Adrenal gland (tissue), 12 donors: ENCODE results near the gene ANKDD1A. TPM values are rescaled to one million over a fixed set of nuclear protein-coding genes. Genes with fewer than 3 reads are reported as not detected.

ENCODE experiments used
- DNase-seq, 7 donors: peaks; one replicate each; pipeline ENCODE4 v3.0.0-alpha.2; 2019 to 2020
- H3K27ac ChIP-seq, 5 donors: fragments of 200-600 bp; sonication (generic) in 4 of 5; 1 replicate in 3 of 5; 2 replicates in 2 of 5; pipeline versions ENCODE4 v1.5.1 to v1.8.0; 2016 to 2020; ENCODE audit warnings: mild to moderate bottlenecking in 1 of 5
- H3K27me3 ChIP-seq: fragments of 200-600 bp; 2 replicates; pipeline ENCODE4 v1.8.0; 2021
- H3K36me3 ChIP-seq, 2 donors: fragments of 200-600 bp; replicated peaks in 1 of 2; 1 replicate in 1 of 2; 2 replicates in 1 of 2; pipeline versions ENCODE4 v1.5.1 to v1.8.0; 2018 to 2022
- H3K4me1 ChIP-seq, 2 donors: fragments of 200-600 bp; replicated peaks in 1 of 2; 1 replicate in 1 of 2; 2 replicates in 1 of 2; pipeline versions ENCODE4 v1.5.1 to v1.8.0; 2018 to 2021
- H3K4me3 ChIP-seq, 4 donors: fragments of 200-600 bp; sonication (generic) in 3 of 4; one replicate each; pipeline ENCODE4 v1.5.1; 2016 to 2018
- H3K9me3 ChIP-seq, 3 donors: fragments of 200-600 bp; sonication (generic) in 1 of 3; replicated peaks in 1 of 3; 1 replicate in 2 of 3; 2 replicates in 1 of 3; pipeline versions ENCODE4 v1.5.1 to v1.8.0; 2016 to 2021
- CTCF ChIP-seq, 6 experiments: fragments of 450-650 bp in 4 of 6; fragments of 200-600 bp in 2 of 6; sonication (generic) in 1 of 6; IDR thresholded peaks; 1 replicate in 5 of 6; 2 replicates in 1 of 6; pipeline versions ENCODE4 v1.5.1 to v1.8.0; 2016 to 2021; ENCODE audit warnings: antibody characterized with exemption in 6 of 6, mild to moderate bottlenecking in 2 of 6, moderate library complexity in 1 of 6
- POLR2A ChIP-seq, 2 donors: fragments of 450-650 bp; IDR thresholded peaks; one replicate each; pipeline ENCODE4 v1.6.1; 2017; ENCODE audit warnings: antibody characterized with exemption in 2 of 2, mild to moderate bottlenecking in 2 of 2, moderate library complexity in 1 of 2
- WGBS, 4 donors: extraction: QIAGEN DNeasy Blood & Tissue Kit in 2 of 4; methylation state at CpG; one replicate each; pipeline versions ENCODE4 v1.1.5 to v1.1.7; 2013 to 2017; 5-methylcytosine and 5-hydroxymethylcytosine counted together
- intact Hi-C, 2 donors: fragments of 100-400 bp; cut with DNase I; formaldehyde crosslinking; loops; one replicate each; pipeline versions ENCODE4 v1.14.1 to v1.15.0; 2022 to 2023
- polyA plus RNA-seq, 3 donors: library from polyadenylated mRNA; stranded (reverse); fragments of 200-250 nt in 2 of 3; fragments of 350-450 nt in 1 of 3; fragmentation: Illumina TruSeq in 1 of 3; extraction: RNeasy Lipid Tissue Mini Kit (QIAGEN cat#74804) in 1 of 3; gene quantifications; one replicate each; pipeline ENCODE4 v1.2.3, GENCODE V29; 2013 to 2014
- total RNA-seq, 9 donors: library from RNA; depleted of rRNA in 4 of 9; stranded (reverse); fragments of >200 nt in 4 of 9; fragments of 120-200 nt in 1 of 9; fragmentation: NEBNext Ultra II Directional in 1 of 9; extraction: Animal tissue kit (Norgen Biotek cat#: 25700) in 1 of 9; gene quantifications; one replicate each; pipeline versions ENCODE4 v1.1.0 to v1.2.4, GENCODE V29; 2013 to 2023
- donor health status: healthy with polysubstance abuse.
- donor health status: Bipolar disorder and iron deficiency.
- donor health status: DM: yes; HTN: yes; CAD: no.
- donor health status: DM: no; HTN: no; CAD: no.
- donor health status: DM: no; HTN: no; CAD: no.
- donor health status: DM: yes; HTN: yes; CAD: no.

ANKDD1A gene
- total and polyA plus RNA-seq, 12 donors = 7.0 to 41.7 (median 28.4) TPM

GRCh38 chr15:64898406-64898805, 13.3 kb upstream of the ANKDD1A start:
- Histone ChIP-seq H3K36me3 (no peaks in the 10 kb centered on the region), H3K9me3 (peaks cover 0 to 11% (median 0%) of the 10 kb centered on the region in 3 donors), H3K4me1 (peaks cover 46 to 52% of the 10 kb centered on the region in 2 donors), H3K4me3 (no peak overlapping the region), H3K27ac (peak overlapping the region; percentile 62 to 92 (median 90)), H3K27me3 (no peaks in the 10 kb centered on the region)
- WGBS, 4 donors = 80 to 89% (median 85%) methylated on average over 4 of the region's 4 CpGs
- no peak for TF ChIP-seq POLR2A (IDR thresholded peaks at IDR 0.05)
- TF ChIP-seq CTCF (IDR thresholded peaks at IDR 0.05) = no peak
- intact Hi-C loops = loop anchor here in 1 of 2 donors (5.0 kb wide), 1 partner anchor 51 kb away; no protein-coding TSS in a partner anchor
- no peak for DNase-seq

GRCh38 chr15:64901141-64901540, 10.6 kb upstream of the ANKDD1A start:
- H3K9me3 ChIP-seq = peaks cover 0 to 11% (median 0%) of the 10 kb centered on the region in 3 donors
- no peaks in the 10 kb centered on the region for H3K27me3 ChIP-seq
- WGBS, 4 donors = 96 to 98% (median 98%) methylated on average over 5 of the region's 5 CpGs
- intact Hi-C loops = no loop called here
- no peak overlapping the region for H3K4me3 ChIP-seq
- no peak overlapping the region for H3K27ac ChIP-seq
- no peaks in the 10 kb centered on the region for H3K36me3 ChIP-seq
- DNase-seq = no peak
- H3K4me1 ChIP-seq = peaks cover 26 to 27% of the 10 kb centered on the region in 2 donors
- TF ChIP-seq CTCF (IDR thresholded peaks at IDR 0.05) (no peak), POLR2A (IDR thresholded peaks at IDR 0.05) (no peak)

GRCh38 chr15:64901914-64902313, 9.8 kb upstream of the ANKDD1A start:
- no peak for TF ChIP-seq POLR2A (IDR thresholded peaks at IDR 0.05)
- TF ChIP-seq CTCF (IDR thresholded peaks at IDR 0.05) = no peak
- DNase-seq = no peak
- Histone ChIP-seq H3K4me1 (peaks cover 18 to 19% of the 10 kb centered on the region in 2 donors), H3K27me3 (no peaks in the 10 kb centered on the region), H3K36me3 (no peaks in the 10 kb centered on the region), H3K4me3 (no peak overlapping the region), H3K27ac (no peak overlapping the region), H3K9me3 (peaks cover 0 to 11% (median 0%) of the 10 kb centered on the region in 3 donors)
- WGBS, 4 donors = 41 to 98% (median 94%) methylated on average over 2 of the region's 2 CpGs
- intact Hi-C loops = no loop called here

- intact Hi-C loops = no loop called here
- Histone ChIP-seq H3K9me3 (peaks cover 0 to 11% (median 0%) of the 10 kb centered on the region in 3 donors), H3K36me3 (no peaks in the 10 kb centered on the region), H3K4me3 (no peak overlapping the region), H3K4me1 (peaks cover 9 to 13% of the 10 kb centered on the region in 2 donors), H3K27me3 (no peaks in the 10 kb centered on the region), H3K27ac (peak overlapping the region in 1 of 5 donors; percentile 36)
- no peak for DNase-seq
- TF ChIP-seq CTCF (IDR thresholded peaks at IDR 0.05) (no peak), POLR2A (IDR thresholded peaks at IDR 0.05) (no peak)
- WGBS, 4 donors = 72 to 79% (median 74%) methylated on average over 4 of the region's 4 CpGs
Observed at GRCh38 chr15:64902863-64903262, 8.8 kb upstream of the ANKDD1A start.
